Regular cardiac myocyte (primary cell): ENCODE measurements around the gene GSG1L. TPM values are rescaled to one million over a fixed set of nuclear protein-coding genes. Genes with fewer than 3 reads are reported as not detected.

Experiments used
- total RNA-seq: library from RNA; depleted of rRNA; stranded (reverse); fragments of >200 nt; gene quantifications from 2 replicates; pipeline ENCODE4 v1.2.3, GENCODE V29; 2014

Gene GSG1L
- total RNA-seq: not detected in 2 replicates

GRCh38 chr16:28063591-28064061 lies at the start of gene GSG1L:
TSS of gene GSG1L (minus strand) at chr16:28063714. CDS start at chr16:28063424, 290 bp downstream.

Other genes with a start within 250 kb of the GSG1L start
- 104 and 105 TPM in 2 replicates for gene XPO6, start 148.3 kb upstream of the GSG1L start, total RNA-seq
- gene SBK1, start 228.8 kb upstream of the GSG1L start, total RNA-seq: not detected in 2 replicates